ENCODE data around the gene TMIE. TPM values are rescaled to one million over a fixed set of nuclear protein-coding genes. Genes with fewer than 3 reads are reported as not detected.

Gene TMIE
- total and polyA plus RNA-seq, 2 of the 13 experiments (the other 11 are each of a cell fraction or from before 2014, with no cell fraction given) = not detected

- TF ChIP-seq YEATS4 (CRISPR knock-in tag; IDR thresholded peaks at IDR 0.05; ENCODE audit: borderline replicate concordance) = no peak
- no peak for TF ChIP-seq PPARG (CRISPR knock-in tag; conservative IDR thresholded peaks at IDR 0.05)
- TF ChIP-seq CCDC6 (CRISPR knock-in tag; IDR thresholded peaks at IDR 0.05) = no peak
- TF ChIP-seq ZNF781 (CRISPR knock-in tag; IDR thresholded peaks at IDR 0.05; ENCODE audit: borderline replicate concordance, not compliant biosample characterization) = no peak
- TF ChIP-seq ZNF282 (IDR thresholded peaks at IDR 0.05; ENCODE audit: partially characterized antibody) = no peak
- no peak for TF ChIP-seq KLF11 (CRISPR knock-in tag; IDR thresholded peaks at IDR 0.05)
- TF ChIP-seq CEBPZ (IDR thresholded peaks at IDR 0.05; ENCODE audit: low read length) = no peak
Observed at GRCh38 chr3:46706771-46707582, 5.8 kb downstream of the TMIE start (continued).

- no peaks in the 10 kb centered on the region for H4K20me1 ChIP-seq (ENCODE audit: insufficient read depth, low read length)
- CTCF ChIA-PET (ENCODE audit: low intra/inter-chr PET ratio, low total read pairs) = no interaction called here
- no peak for TF ChIP-seq TOE1 (CRISPR knock-in tag; IDR thresholded peaks at IDR 0.05)
- no peak for TF ChIP-seq POLR2AphosphoS2 (IDR thresholded peaks at IDR 0.05; ENCODE audit: low read depth, low read length)
- TF ChIP-seq PRMT3 (CRISPR knock-in tag; IDR thresholded peaks at IDR 0.05; ENCODE audit: borderline replicate concordance, low read depth) = no peak
- no peak for TF ChIP-seq ZFP36L2 (CRISPR knock-in tag; IDR thresholded peaks at IDR 0.05)
- TF ChIP-seq ZNF672 (CRISPR knock-in tag; IDR thresholded peaks at IDR 0.05) = no peak
- no peak for TF ChIP-seq ZGPAT (CRISPR knock-in tag; IDR thresholded peaks at IDR 0.05)
- peaks cover 11% of the 10 kb centered on the region for H3K4me1 ChIP-seq (ENCODE audit: insufficient read depth, low read length)
- FAIRE-seq (no peak), DNase-seq (ENCODE audit: low spot score) (no peak), ATAC-seq (no peak)
- intact Hi-C loops (cut with micrococcal nuclease; ENCODE audit: unreplicated experiment) (no loop called here), in situ Hi-C loops (cut with HindIII; ENCODE audit: extremely low pct_ligation_motif_present, low pct_unique_long_range_greater_than_20kb) (no loop called here)
- H3K9me3 ChIP-seq (ENCODE audit: low read length) = no peaks in the 10 kb centered on the region
- no peaks in the 10 kb centered on the region for H3K36me3 ChIP-seq (replicated peaks in 1 of 2; ENCODE audit: control insufficient read depth in 1 of 2, insufficient read depth in 2 of 2, low read length in 2 of 2)
- POLR2A ChIA-PET = no interaction called here
- no TSS peak for BruUV-seq (replicated peaks)
- no peak overlapping the region for H2AFZ ChIP-seq (ENCODE audit: low read length)
- no peak overlapping the region for H3K4me3 ChIP-seq (replicated peaks in 1 of 3; ENCODE audit: insufficient read depth in 1 of 3, low read depth in 2 of 3, low read length in 3 of 3)
- 6% methylated on average over 5 of the region's 7 CpGs for WGBS (ENCODE audit: low lambda C conversion rate)
- no peak overlapping the region for H3K4me2 ChIP-seq (ENCODE audit: low read depth, low read length)
- peaks cover 1 to 15% of the 10 kb centered on the region in 2 experiments; a peak in 3 of 5 replicates for H3K27me3 ChIP-seq (ENCODE audit: control insufficient read depth in 1 of 2, insufficient read depth in 2 of 2, low read length in 2 of 2)
- H3K9ac ChIP-seq (ENCODE audit: insufficient read depth, low read depth, low read length) = no peak overlapping the region
- H3K27ac ChIP-seq (ENCODE audit: extremely low read length, insufficient read depth, low read length) = no peak overlapping the region
- H3K79me2 ChIP-seq (ENCODE audit: insufficient read depth, low read length) = no peaks in the 10 kb centered on the region
Observed at GRCh38 chr3:46707601-46708011, 6.4 kb downstream of the TMIE start.
